ENCODE results near the gene CADPS2.

The CADPS2 gene

GRCh38 chr7:122802301-122802751 is 83.9 kb downstream of the CADPS2 start:
- peak in 1 of 2 experiments; percentile 7 for DNase-seq (ENCODE audit: low read depth in 1 of 2, low spot score in 1 of 2)
- no peak for TF ChIP-seq JUND (IDR thresholded peaks at IDR 0.05; ENCODE audit: low read depth)
- in situ Hi-C loops (cut with HindIII; ENCODE audit: low pct_unique_long_range_greater_than_20kb, low sequenced_read_pairs): no loop called here

GRCh38 chr7:122791959-122792545 is 94.2 kb downstream of the CADPS2 start:
- DNase-seq (ENCODE audit: low read depth in 1 of 2, low spot score in 1 of 2): no peak

GRCh38 chr7:122790591-122790990 is 95.7 kb downstream of the CADPS2 start:
- no peak for TF ChIP-seq JUND (IDR thresholded peaks at IDR 0.05; ENCODE audit: low read depth)
- no peak for DNase-seq (ENCODE audit: low read depth in 1 of 2, low spot score in 1 of 2)
- in situ Hi-C loops (cut with HindIII; ENCODE audit: low pct_unique_long_range_greater_than_20kb, low sequenced_read_pairs): no loop called here

More at GRCh38 chr7:122791959-122792545, 94.2 kb downstream of the CADPS2 start:
- in situ Hi-C loops (cut with HindIII; ENCODE audit: low pct_unique_long_range_greater_than_20kb, low sequenced_read_pairs): no loop called here
- TF ChIP-seq JUND (IDR thresholded peaks at IDR 0.05; ENCODE audit: low read depth): no peak

GRCh38 chr7:122790132-122790531 is 96.1 kb downstream of the CADPS2 start:
- no peak for DNase-seq (ENCODE audit: low read depth in 1 of 2, low spot score in 1 of 2)
- in situ Hi-C loops (cut with HindIII; ENCODE audit: low pct_unique_long_range_greater_than_20kb, low sequenced_read_pairs): no loop called here
- TF ChIP-seq JUND (IDR thresholded peaks at IDR 0.05; ENCODE audit: low read depth): no peak

GRCh38 chr7:122789156-122789555 is 97.1 kb downstream of the CADPS2 start:
- in situ Hi-C loops (cut with HindIII; ENCODE audit: low pct_unique_long_range_greater_than_20kb, low sequenced_read_pairs): no loop called here
- no peak for DNase-seq (ENCODE audit: low read depth in 1 of 2, low spot score in 1 of 2)
- no peak for TF ChIP-seq JUND (IDR thresholded peaks at IDR 0.05; ENCODE audit: low read depth)

- in situ Hi-C loops (cut with HindIII; ENCODE audit: low pct_unique_long_range_greater_than_20kb, low sequenced_read_pairs): no loop called here
- DNase-seq (ENCODE audit: low read depth in 1 of 2, low spot score in 1 of 2): no peak
Observed at GRCh38 chr7:122770686-122771335, 115.4 kb downstream of the CADPS2 start.

GRCh38 chr7:122768827-122769226 is 117.4 kb downstream of the CADPS2 start:
- DNase-seq (ENCODE audit: low read depth in 1 of 2, low spot score in 1 of 2): no peak
- TF ChIP-seq JUND (IDR thresholded peaks at IDR 0.05; ENCODE audit: low read depth): no peak
- in situ Hi-C loops (cut with HindIII; ENCODE audit: low pct_unique_long_range_greater_than_20kb, low sequenced_read_pairs): no loop called here

More at GRCh38 chr7:122770686-122771335, 115.4 kb downstream of the CADPS2 start:
- no peak for TF ChIP-seq JUND (IDR thresholded peaks at IDR 0.05; ENCODE audit: low read depth)

- no peak for DNase-seq (ENCODE audit: low read depth in 1 of 2, low spot score in 1 of 2)
- TF ChIP-seq JUND (IDR thresholded peaks at IDR 0.05; ENCODE audit: low read depth): no peak
- in situ Hi-C loops (cut with HindIII; ENCODE audit: low pct_unique_long_range_greater_than_20kb, low sequenced_read_pairs): no loop called here
Observed at GRCh38 chr7:122767339-122767738, 118.9 kb downstream of the CADPS2 start.

- in situ Hi-C loops (cut with HindIII; ENCODE audit: low pct_unique_long_range_greater_than_20kb, low sequenced_read_pairs): no loop called here
- DNase-seq (ENCODE audit: low read depth in 1 of 2, low spot score in 1 of 2): no peak
- TF ChIP-seq JUND (IDR thresholded peaks at IDR 0.05; ENCODE audit: low read depth): no peak
Observed at GRCh38 chr7:122766593-122766992, 119.7 kb downstream of the CADPS2 start.

- TF ChIP-seq JUND (IDR thresholded peaks at IDR 0.05; ENCODE audit: low read depth): no peak
- no peak for DNase-seq (ENCODE audit: low read depth in 1 of 2, low spot score in 1 of 2)
- in situ Hi-C loops (cut with HindIII; ENCODE audit: low pct_unique_long_range_greater_than_20kb, low sequenced_read_pairs): no loop called here
Observed at GRCh38 chr7:122764902-122765301, 121.4 kb downstream of the CADPS2 start.

GRCh38 chr7:122764020-122764419 is 122.2 kb downstream of the CADPS2 start:
- in situ Hi-C loops (cut with HindIII; ENCODE audit: low pct_unique_long_range_greater_than_20kb, low sequenced_read_pairs): no loop called here
- no peak for DNase-seq (ENCODE audit: low read depth in 1 of 2, low spot score in 1 of 2)
- no peak for TF ChIP-seq JUND (IDR thresholded peaks at IDR 0.05; ENCODE audit: low read depth)

- DNase-seq (ENCODE audit: low read depth in 1 of 2, low spot score in 1 of 2): no peak
- in situ Hi-C loops (cut with HindIII; ENCODE audit: low pct_unique_long_range_greater_than_20kb, low sequenced_read_pairs): no loop called here
- no peak for TF ChIP-seq JUND (IDR thresholded peaks at IDR 0.05; ENCODE audit: low read depth)
Observed at GRCh38 chr7:122762071-122762470, 124.2 kb downstream of the CADPS2 start.

- DNase-seq (ENCODE audit: low read depth in 1 of 2, low spot score in 1 of 2): no peak
- in situ Hi-C loops (cut with HindIII; ENCODE audit: low pct_unique_long_range_greater_than_20kb, low sequenced_read_pairs): no loop called here
- TF ChIP-seq JUND (IDR thresholded peaks at IDR 0.05; ENCODE audit: low read depth): no peak
Observed at GRCh38 chr7:122758501-122758900, 127.8 kb downstream of the CADPS2 start.

All from T47D (cell line).